Natural killer cell (primary cell): ENCODE data around the gene CRNKL1. TPM values are rescaled to one million over a fixed set of nuclear protein-coding genes. Genes with fewer than 3 reads are reported as not detected.
"Not testable (repeated sequence)": the region's sequence is repeated elsewhere in the genome, so short reads cannot be mapped to it uniquely, and the experiment has no call there.

Experiments used
- ATAC-seq, 3 donors: fragments of 150-1000 bp in 2 of 3; fragments of 200-7000 bp in 1 of 3; cut with Tn5 transposase; 1 replicate in 1 of 3; 2 replicates in 2 of 3; pipeline ENCODE4 v1.10.0; 2021; ENCODE audit warnings: mild to moderate bottlenecking in 2 of 3, moderate library complexity in 2 of 3
- DNase-seq, 2 donors: peaks; one replicate each; pipeline versions ENCODE4 v3.0.0 to v3.0.0-alpha.2; 2013 to 2021; ENCODE audit warnings: mixed read lengths in 1 of 2
- H3K27ac ChIP-seq: one replicate; pipeline ENCODE4 v1.5.1; 2013; ENCODE audit warnings: mild to moderate bottlenecking, low read length
- H3K27me3 ChIP-seq: one replicate; pipeline ENCODE4 v1.6.1; 2013; ENCODE audit warnings: low read length; ENCODE audit not compliant: control insufficient read depth, insufficient read depth
- H3K36me3 ChIP-seq: one replicate; pipeline ENCODE4 v1.6.1; 2013; ENCODE audit warnings: low read length; ENCODE audit not compliant: control insufficient read depth, insufficient read depth
- H3K4me1 ChIP-seq: one replicate; pipeline ENCODE4 v1.6.1; 2013; ENCODE audit warnings: low read length; ENCODE audit not compliant: control insufficient read depth, insufficient read depth
- H3K4me3 ChIP-seq: one replicate; pipeline ENCODE4 v1.5.1; 2013; ENCODE audit warnings: low read length
- H3K9me3 ChIP-seq: one replicate; pipeline ENCODE4 v1.6.1; 2013; ENCODE audit warnings: low read length; ENCODE audit not compliant: control insufficient read depth, insufficient read depth
- H3K27ac Mint-ChIP-seq, 2 donors: one replicate each; pipeline ENCODE4 v1.8.0; 2022; ENCODE audit warnings: mild to moderate bottlenecking in 2 of 2, mixed read lengths in 2 of 2, moderate library complexity in 1 of 2
- H3K27me3 Mint-ChIP-seq, 2 donors: one replicate each; pipeline ENCODE4 v1.8.0; 2022; ENCODE audit warnings: low read depth in 2 of 2, mixed read lengths in 2 of 2
- H3K36me3 Mint-ChIP-seq: one replicate; pipeline ENCODE4 v1.8.0; 2022; ENCODE audit warnings: mixed read lengths
- H3K4me1 Mint-ChIP-seq, 2 donors: one replicate each; pipeline ENCODE4 v1.8.0; 2022; ENCODE audit warnings: mixed read lengths in 2 of 2
- H3K4me3 Mint-ChIP-seq: one replicate; pipeline ENCODE4 v1.8.0; 2022; ENCODE audit warnings: mild to moderate bottlenecking, moderate library complexity, mixed read lengths
- H3K9me3 Mint-ChIP-seq, 2 donors: one replicate each; pipeline ENCODE4 v1.8.0; 2022; ENCODE audit warnings: mixed read lengths in 2 of 2
- CTCF ChIP-seq: fragments of 200-600 bp; IDR thresholded peaks from one replicate; pipeline ENCODE4 v1.8.0; 2022; ENCODE audit warnings: antibody characterized with exemption
- WGBS: methylation state at CpG from one replicate; pipeline ENCODE4 v1.1.7; 2013; ENCODE audit warnings: missing lambda C conversion rate; ENCODE audit not compliant: insufficient coverage; 5-methylcytosine and 5-hydroxymethylcytosine counted together
- intact Hi-C: fragments of 100-400 bp; cut with micrococcal nuclease; formaldehyde crosslinking; loops from one replicate; pipeline ENCODE4 v1.14.2; 2022
- total RNA-seq, 4 donors: library from RNA; stranded (reverse); fragments of 120-200 nt in 1 of 4; gene quantifications; one replicate each; pipeline versions ENCODE4 v1.2.3 to v1.2.4, GENCODE V29; 2013 to 2022

CRNKL1 gene
- total RNA-seq, 3 donors from 2014 or later (not counting 1 experiment from before 2014, with no cell fraction given) = 30.8 to 34.5 (median 31.6) TPM

GRCh38 chr20:20010639-20011500, 41.4 kb downstream of the CRNKL1 start:
- no peaks in the 10 kb centered on the region for H3K4me1 Mint-ChIP-seq
- no peak for ATAC-seq
- H3K9me3 ChIP-seq = no peaks in the 10 kb centered on the region
- H3K4me3 Mint-ChIP-seq = no peak overlapping the region
- H3K27me3 ChIP-seq = no peaks in the 10 kb centered on the region
- H3K36me3 ChIP-seq = no peaks in the 10 kb centered on the region
- H3K9me3 Mint-ChIP-seq = no peaks in the 10 kb centered on the region
- no peak overlapping the region for H3K4me3 ChIP-seq
- DNase-seq = no peak
- H3K36me3 Mint-ChIP-seq = no peaks in the 10 kb centered on the region
- no peaks in the 10 kb centered on the region for H3K4me1 ChIP-seq
- peaks cover 9 to 18% of the 10 kb centered on the region in 2 donors for H3K27me3 Mint-ChIP-seq
- H3K27ac ChIP-seq = no peak overlapping the region
- intact Hi-C loops = no loop called here
- no peak overlapping the region for H3K27ac Mint-ChIP-seq
- no peak for TF ChIP-seq CTCF
- WGBS = 70% methylated on average over 4 of the region's 4 CpGs

DNA sequence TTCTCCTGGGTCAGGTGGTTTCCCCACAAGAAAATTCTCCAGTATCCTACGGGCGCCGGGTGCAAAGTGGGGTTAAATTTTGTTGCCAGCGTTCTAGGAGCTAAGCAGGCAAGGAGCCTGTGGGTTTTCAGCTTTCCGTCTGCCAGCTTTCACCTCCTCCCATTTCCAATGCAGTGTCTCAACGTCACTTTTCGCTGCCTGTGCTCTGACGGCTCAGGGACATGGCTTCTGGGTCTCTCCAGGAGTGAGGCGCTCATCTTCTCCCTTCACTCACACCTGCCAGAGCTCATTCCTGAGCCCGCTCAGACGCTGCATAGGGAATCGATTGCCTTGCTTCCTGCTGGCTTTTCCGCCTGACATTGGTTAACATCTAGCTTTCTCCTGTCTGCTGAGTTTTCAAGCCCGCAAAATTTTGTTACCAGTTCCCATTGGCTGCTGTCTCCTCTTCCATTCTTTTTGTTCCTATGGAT, 42.4 kb downstream of the CRNKL1 start:
- Mint-ChIP-seq H3K9me3 (no peaks in the 10 kb centered on the region), H3K27ac (no peak overlapping the region), H3K4me3 (no peak overlapping the region), H3K4me1 (no peaks in the 10 kb centered on the region), H3K27me3 (peaks cover 9 to 23% of the 10 kb centered on the region in 2 donors), H3K36me3 (no peaks in the 10 kb centered on the region)
- no peak for ATAC-seq
- TF ChIP-seq CTCF = no peak
- Histone ChIP-seq H3K4me1 (no peaks in the 10 kb centered on the region), H3K9me3 (no peaks in the 10 kb centered on the region), H3K36me3 (no peaks in the 10 kb centered on the region), H3K4me3 (no peak overlapping the region), H3K27ac (no peak overlapping the region), H3K27me3 (no peaks in the 10 kb centered on the region)
- DNase-seq = no peak
- intact Hi-C loops = no loop called here
- 76% methylated on average over 14 of the region's 14 CpGs for WGBS

DNA sequence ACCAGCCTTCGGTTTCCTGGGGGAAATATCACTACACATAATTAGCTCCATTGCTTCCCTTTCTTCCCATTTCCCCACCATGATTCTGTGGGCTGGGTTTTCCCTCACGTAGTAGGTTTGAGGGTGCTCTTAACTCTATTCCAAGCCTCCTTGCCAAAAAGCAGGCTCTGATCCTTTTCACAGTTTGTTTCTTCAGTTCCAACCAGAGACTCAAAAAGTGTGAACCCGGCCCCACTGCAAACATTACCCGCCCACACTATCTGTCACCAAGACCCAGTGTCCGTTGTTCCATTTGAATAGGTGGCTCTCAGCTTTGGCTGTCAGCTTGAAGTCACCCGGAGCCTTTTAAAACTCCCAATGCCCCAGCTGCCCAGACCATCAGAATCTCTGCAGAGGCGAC, 46.9 kb downstream of the CRNKL1 start:
- WGBS = 88% methylated on average over 7 of the region's 7 CpGs
- Mint-ChIP-seq H3K27me3 (peaks cover 30 to 59% of the 10 kb centered on the region in 2 donors), H3K9me3 (no peaks in the 10 kb centered on the region), H3K4me3 (no peak overlapping the region), H3K36me3 (no peaks in the 10 kb centered on the region), H3K27ac (no peak overlapping the region), H3K4me1 (peaks cover 13 to 15% of the 10 kb centered on the region in 2 donors)
- no peak overlapping the region for H3K4me3 ChIP-seq
- no peak overlapping the region for H3K27ac ChIP-seq
- H3K9me3 ChIP-seq = no peaks in the 10 kb centered on the region
- H3K36me3 ChIP-seq = no peaks in the 10 kb centered on the region
- peaks cover 18% of the 10 kb centered on the region for H3K4me1 ChIP-seq
- DNase-seq (no peak), ATAC-seq (no peak)
- intact Hi-C loops = no loop called here
- no peak for TF ChIP-seq CTCF
- no peaks in the 10 kb centered on the region for H3K27me3 ChIP-seq

DNA sequence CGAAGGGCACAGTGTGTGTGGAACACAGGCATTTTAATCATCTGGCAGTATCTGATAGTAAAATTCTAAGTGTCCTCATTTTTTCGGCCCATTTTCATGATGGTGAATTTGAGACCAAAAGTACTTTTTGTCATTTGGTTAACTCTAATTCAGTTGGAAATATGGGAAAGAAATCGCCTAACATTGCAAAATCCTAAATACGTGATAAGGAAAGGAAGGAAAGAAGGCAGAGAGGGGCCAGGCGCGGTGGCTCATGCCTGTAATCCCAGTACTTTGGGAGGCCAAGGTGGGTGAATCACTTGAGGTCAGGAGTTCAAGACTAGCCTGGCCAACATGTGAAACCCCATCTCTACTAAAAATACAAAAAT, 48.3 kb downstream of the CRNKL1 start:
- H3K4me1 Mint-ChIP-seq = peaks cover 13 to 20% of the 10 kb centered on the region in 2 donors
- DNase-seq, H3K27me3 ChIP-seq, H3K27ac Mint-ChIP-seq, H3K36me3 ChIP-seq, intact Hi-C loops, ATAC-seq, H3K4me3 ChIP-seq, H3K36me3 Mint-ChIP-seq, H3K9me3 Mint-ChIP-seq, H3K4me3 Mint-ChIP-seq, H3K27ac ChIP-seq, H3K9me3 ChIP-seq: not testable (repeated sequence)
- 82% methylated on average over 6 of the region's 6 CpGs for WGBS
- H3K27me3 Mint-ChIP-seq = peaks cover 30 to 67% of the 10 kb centered on the region in 2 donors
- H3K4me1 ChIP-seq = peaks cover 23% of the 10 kb centered on the region
